ENCODE data around the gene DHPS.
A peak's percentile ranks its signal among the peaks of the same experiment; 100 is the strongest.

DHPS gene

DNA sequence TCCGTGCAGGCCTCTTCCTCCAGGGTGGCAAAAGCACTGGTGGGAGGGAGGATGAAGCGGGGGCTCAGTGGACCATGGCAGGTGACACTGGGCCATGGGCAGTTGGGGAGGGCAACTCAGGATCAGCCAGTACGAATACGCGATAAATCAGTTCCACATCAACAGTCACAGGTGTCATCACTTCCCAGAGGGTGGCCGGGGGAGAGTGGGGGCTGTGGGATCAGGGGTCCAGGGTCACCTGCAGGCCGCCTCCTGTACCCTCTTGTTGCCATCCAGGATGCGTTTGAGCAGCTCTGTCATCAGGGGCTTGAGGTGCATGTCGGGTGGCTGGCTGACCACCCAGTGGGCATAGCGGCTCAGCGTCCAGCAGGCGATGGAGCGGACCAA lies 24.6 kb upstream of the DHPS start:
- H3K27ac ChIP-seq, result no peak overlapping the region
- H3K27me3 ChIP-seq (ENCODE audit: insufficient read depth, low read depth, severe bottlenecking), result no peaks in the 10 kb centered on the region
- no peak overlapping the region for H3K4me3 ChIP-seq (ENCODE audit: low read depth, low read length)
- no peak for TF ChIP-seq CTCF (IDR thresholded peaks at IDR 0.05; ENCODE audit: low read depth, low read length)
- DNase-seq, result no peak
- peaks cover 88% of the 10 kb centered on the region for H3K36me3 ChIP-seq
- no peaks in the 10 kb centered on the region for H3K9me3 ChIP-seq (ENCODE audit: severe bottlenecking)

- TF ChIP-seq CTCF (IDR thresholded peaks at IDR 0.05; ENCODE audit: low read depth, low read length), result no peak
- Histone ChIP-seq H3K27me3 (ENCODE audit: insufficient read depth, low read depth, severe bottlenecking) (no peaks in the 10 kb centered on the region), H3K36me3 (peaks cover 88% of the 10 kb centered on the region), H3K4me3 (ENCODE audit: low read depth, low read length) (no peak overlapping the region), H3K27ac (no peak overlapping the region), H3K9me3 (ENCODE audit: severe bottlenecking) (no peaks in the 10 kb centered on the region)
- DNase-seq, result no peak
Measured at GRCh38 chr19:12705654-12706331, 24.1 kb upstream of the DHPS start.

- no peak for DNase-seq
- no peak for TF ChIP-seq CTCF (IDR thresholded peaks at IDR 0.05; ENCODE audit: low read depth, low read length)
- no peaks in the 10 kb centered on the region for H3K27me3 ChIP-seq (ENCODE audit: insufficient read depth, low read depth, severe bottlenecking)
- no peak overlapping the region for H3K27ac ChIP-seq
- peaks cover 86% of the 10 kb centered on the region for H3K36me3 ChIP-seq
- H3K9me3 ChIP-seq (ENCODE audit: severe bottlenecking), result no peaks in the 10 kb centered on the region
- H3K4me3 ChIP-seq (ENCODE audit: low read depth, low read length), result no peak overlapping the region
Measured at GRCh38 chr19:12705169-12705568, 23.5 kb upstream of the DHPS start.

DNA sequence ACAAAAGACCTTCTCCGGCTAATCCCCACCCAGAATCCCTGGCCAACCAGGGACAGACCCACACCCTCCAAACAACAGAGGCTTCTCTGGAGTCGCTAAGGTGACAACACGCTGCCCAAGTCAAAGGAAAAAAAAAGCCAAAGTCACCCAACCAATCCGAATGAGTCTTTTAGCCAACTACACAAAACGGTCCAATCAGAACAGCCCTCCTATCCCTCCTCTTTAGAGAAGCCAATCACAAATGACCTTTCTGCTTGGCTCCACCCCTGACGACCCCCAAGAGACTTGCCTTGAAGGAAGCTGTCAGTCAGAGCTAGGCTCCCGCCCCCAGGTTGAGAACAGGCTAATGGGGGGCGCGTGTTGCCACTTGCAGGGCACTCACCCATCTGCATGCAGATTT lies 21.4 kb upstream of the DHPS start:
- Histone ChIP-seq H3K27ac (peak overlapping the region; percentile 50; the same call in 1 of the 2 replicates), H3K27me3 (ENCODE audit: insufficient read depth, low read depth, severe bottlenecking) (no peaks in the 10 kb centered on the region), H3K9me3 (ENCODE audit: severe bottlenecking) (no peaks in the 10 kb centered on the region), H3K36me3 (peaks cover 82% of the 10 kb centered on the region), H3K4me3 (ENCODE audit: low read depth, low read length) (no peak overlapping the region)
- DNase-seq, result peak; percentile 75
- no peak for TF ChIP-seq CTCF (IDR thresholded peaks at IDR 0.05; ENCODE audit: low read depth, low read length)

- peak; percentile 55 for DNase-seq
- H3K36me3 ChIP-seq, result peaks cover 77% of the 10 kb centered on the region
Measured at GRCh38 chr19:12701596-12702282, 20.1 kb upstream of the DHPS start.

More at GRCh38 chr19:12701596-12702282, 20.1 kb upstream of the DHPS start:
- no peaks in the 10 kb centered on the region for H3K9me3 ChIP-seq (ENCODE audit: severe bottlenecking)
- H3K27ac ChIP-seq, result no peak overlapping the region
- no peaks in the 10 kb centered on the region for H3K27me3 ChIP-seq (ENCODE audit: insufficient read depth, low read depth, severe bottlenecking)
- no peak overlapping the region for H3K4me3 ChIP-seq (ENCODE audit: low read depth, low read length)
- TF ChIP-seq CTCF (IDR thresholded peaks at IDR 0.05; ENCODE audit: low read depth, low read length), result no peak

Measured in WERI-Rb-1 (cell line).